Activated CD4-positive, CD25-positive, alpha-beta regulatory T cell treated with anti-CD3 and anti-CD28 coated beads, Interleukin-2, amount 50 U/mL, for 72 hours (primary cell): ENCODE results near the gene CST3.
"Not testable (repeated sequence)": the region's sequence is repeated elsewhere in the genome, so short reads cannot be mapped to it uniquely, and the experiment has no call there.

ENCODE experiments used
- DNase-seq: peaks from one replicate; pipeline ENCODE4 v3.0.0; 2021

The CST3 gene

DNA sequence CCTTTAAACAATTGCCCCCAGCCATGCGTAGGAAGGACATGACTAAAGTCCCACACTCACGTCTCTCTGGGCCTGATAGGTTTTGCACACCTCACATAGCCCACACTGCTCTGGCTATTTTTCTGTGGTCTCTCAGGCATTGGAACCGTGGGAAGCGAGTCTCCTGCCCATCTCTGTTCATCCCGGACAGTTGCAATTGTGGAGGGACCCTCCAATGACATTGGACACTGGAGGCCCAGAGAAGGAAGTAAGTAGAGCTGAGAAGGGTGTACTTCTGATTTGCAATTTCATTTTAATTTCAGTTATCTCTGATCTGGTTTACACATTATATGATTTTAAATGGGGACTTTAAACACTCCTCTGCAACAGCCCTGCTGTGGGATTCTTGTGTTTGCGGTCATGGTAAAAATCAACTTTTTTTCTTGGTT, 23.3 kb upstream of the CST3 start:
- no peak for DNase-seq

- DNase-seq = no peak
These were observed 22.5 kb upstream of the CST3 start for GRCh38 chr20:23659989-23660837.

- DNase-seq = not testable (repeated sequence)
These were observed 21.8 kb upstream of the CST3 start for GRCh38 chr20:23659610-23659988.

- no peak for DNase-seq
These were observed 21.3 kb upstream of the CST3 start for GRCh38 chr20:23658989-23659609.

DNA sequence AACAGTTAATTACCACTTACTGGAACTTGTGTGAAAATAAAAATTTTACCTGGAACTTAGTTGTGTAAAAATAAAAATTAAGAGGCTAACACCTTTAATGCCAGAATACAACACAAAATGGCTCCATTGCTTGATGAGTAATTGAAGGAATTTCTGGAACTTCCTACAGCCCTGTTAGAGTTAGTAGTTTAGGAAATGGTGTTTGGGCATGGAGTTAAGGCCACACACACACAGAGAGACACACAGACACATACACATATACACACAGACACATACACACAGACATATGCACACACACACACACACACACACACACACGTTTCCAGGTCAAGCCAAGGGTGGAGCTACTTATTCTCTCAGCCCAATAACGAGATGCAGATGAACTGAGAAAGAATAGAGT, 20.6 kb upstream of the CST3 start:
- no peak for DNase-seq

DNA sequence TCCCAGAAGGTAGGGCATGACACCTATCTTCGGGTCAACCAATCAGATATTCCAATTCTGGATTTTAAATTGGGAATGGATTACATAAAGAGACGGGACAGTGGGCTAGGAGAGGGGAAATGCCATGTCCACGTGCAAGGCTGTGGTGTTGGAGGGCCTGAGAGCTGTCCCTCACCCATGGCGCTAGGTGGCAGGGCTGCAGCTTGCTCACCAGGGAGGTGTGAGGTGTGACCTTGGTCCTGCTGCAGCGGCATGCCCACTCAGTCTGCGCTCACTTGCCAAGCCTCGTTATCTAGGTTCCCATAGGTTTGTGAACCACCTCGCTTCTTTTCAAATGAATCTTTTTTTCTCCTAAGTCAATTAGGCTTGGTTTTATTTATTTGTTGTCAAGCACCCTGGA, 19.4 kb upstream of the CST3 start:
- DNase-seq = no peak

GRCh38 chr20:23656372-23656771, 18.6 kb upstream of the CST3 start:
- no peak for DNase-seq

- DNase-seq = no peak
These were observed 17.9 kb upstream of the CST3 start for GRCh38 chr20:23655491-23656211.

DNA sequence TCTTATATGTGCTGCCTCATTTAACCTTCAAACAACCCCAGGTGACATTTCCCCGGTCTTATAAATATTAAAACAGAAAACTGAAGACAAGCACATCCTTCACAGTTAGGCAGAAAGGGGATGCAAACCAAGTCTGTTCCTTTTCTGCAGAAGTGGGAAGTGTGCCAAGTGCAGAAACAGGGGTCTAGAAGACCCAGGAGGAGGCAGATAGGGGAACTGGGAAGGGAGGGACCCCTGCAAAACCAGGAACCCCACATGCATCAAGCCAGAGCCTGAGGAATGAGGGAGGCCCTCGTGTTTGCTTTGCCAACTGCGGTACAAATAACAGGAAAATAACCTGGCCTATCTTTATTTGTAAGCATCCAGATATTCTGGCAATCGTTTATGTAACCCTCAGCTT, 17.0 kb upstream of the CST3 start:
- DNase-seq = no peak

- no peak for DNase-seq
These were observed 16.2 kb upstream of the CST3 start for GRCh38 chr20:23654000-23654399.

DNA sequence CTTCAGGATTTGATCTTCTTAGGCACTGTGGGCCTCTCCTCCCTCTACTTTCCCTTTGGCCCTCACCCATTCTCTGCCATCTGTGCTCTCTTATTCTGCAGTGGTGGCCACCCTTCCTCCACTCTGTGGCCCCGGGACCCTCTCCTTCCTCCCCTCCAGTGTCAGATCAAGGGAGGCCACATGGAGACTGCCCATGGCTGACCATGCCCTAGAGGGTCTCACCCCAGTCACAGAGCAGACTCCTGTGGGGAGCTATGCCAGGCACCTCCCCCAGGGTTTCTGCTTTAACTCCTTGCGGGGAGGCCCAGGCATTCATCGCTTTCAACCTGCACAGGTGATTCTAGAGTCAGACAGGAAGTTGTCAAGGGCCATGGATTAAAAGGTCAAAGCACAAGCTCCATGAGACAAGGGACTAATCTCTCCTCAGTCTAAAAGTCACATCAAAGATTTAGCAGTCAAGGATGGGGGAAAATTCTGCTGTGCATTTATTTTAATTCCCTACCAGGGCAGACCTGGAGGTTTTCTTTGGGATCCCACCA, 15.7 kb upstream of the CST3 start:
- DNase-seq = no peak

DNA sequence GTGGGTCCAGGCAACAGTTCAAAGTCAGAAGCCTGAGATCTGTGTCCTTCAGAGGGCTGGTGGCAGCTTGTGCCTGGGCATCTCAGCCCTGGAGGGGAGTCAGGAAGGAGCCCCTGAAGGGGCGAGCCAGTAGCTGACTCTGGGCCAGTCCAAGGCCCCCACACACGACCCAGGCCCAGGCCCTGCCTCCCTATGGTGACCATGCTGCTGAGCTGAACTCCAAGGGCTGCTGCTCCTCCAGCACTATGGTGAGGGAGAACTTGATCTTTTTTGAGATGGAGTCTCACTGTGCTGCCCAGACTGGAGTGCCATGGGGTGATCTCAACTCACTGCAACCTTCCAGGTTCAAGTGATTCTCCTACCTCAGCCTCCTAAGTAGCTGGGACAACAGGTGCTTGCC, 15.2 kb upstream of the CST3 start:
- no peak for DNase-seq

DNA sequence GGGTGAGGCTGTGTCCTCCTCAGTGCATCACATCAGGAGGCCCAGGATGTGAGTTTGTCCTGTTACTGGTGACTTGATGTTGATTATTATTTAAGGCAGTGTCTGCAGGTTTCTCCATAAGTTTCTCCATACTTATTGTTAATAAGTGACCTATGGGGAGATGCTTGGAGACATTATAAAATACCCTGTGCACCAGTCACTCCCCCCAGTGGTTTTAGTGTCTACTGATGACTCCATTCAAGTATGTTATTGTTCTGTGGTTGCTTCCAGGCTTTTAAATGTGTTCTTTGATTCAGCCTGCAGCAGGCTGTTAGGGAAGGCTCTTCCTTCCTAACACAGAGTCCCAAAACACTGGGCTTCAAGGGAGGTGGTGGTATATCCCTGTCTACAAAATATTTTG, 14.6 kb upstream of the CST3 start:
- DNase-seq = no peak

DNA sequence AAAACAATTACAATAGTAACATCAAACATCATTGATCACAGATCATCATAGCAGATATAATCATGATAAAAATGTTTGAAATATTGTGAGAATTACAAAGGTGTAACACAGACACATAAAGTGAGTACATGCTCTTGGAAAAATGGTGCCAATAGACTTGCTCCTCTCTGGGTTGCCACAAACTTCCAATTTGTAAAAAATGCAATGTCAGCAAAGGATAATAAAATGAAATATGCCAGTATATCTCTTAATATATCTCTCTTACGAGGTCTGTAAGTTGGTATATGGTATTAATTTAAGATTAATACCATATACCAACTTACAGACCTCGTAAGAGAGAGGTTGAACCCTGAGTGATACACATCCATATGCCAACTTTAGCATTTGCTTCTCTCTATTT, 13.4 kb upstream of the CST3 start:
- no peak for DNase-seq

GRCh38 chr20:23649830-23650417, 12.2 kb upstream of the CST3 start:
- no peak for DNase-seq

DNA sequence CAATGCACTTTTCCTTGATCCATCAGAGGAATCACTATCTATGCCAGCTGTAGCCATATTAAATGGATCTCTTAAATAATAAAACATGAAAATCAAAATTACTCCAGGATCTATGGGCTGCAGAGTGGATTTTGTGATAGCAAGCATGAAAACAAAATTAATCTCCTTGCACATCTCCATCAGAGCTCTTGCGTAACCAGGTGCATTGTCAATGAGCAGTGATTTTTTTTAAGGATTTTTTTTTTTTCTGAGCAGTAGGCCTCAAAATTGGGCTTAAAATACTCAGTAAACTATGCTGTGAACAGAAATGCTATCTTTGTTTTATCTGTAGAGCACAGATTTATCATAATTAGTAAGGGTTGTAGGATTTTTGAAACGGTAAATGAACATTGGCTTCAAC, 11.5 kb upstream of the CST3 start:
- DNase-seq = no peak

DNA sequence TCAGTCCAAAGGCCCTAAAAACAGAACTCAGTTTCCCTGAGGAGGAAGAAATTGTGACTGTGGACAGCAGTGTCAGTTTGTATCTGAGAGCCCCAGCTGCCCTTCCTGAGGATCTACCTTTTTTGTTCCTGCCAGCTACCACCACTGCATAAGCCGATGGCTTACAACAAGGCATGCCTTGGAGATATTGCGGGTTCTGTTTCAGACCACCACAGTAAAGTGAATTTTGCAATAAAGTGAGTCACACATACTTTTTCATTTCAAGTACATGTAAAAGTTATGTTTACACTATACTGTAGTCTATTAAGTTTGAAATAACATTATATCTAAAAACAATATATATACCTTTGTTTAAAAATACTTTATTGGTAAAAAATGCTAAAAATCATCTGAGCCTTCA, 9.6 kb upstream of the CST3 start:
- DNase-seq = no peak

- DNase-seq = no peak
These were observed 8.5 kb upstream of the CST3 start for GRCh38 chr20:23646106-23646873.

- no peak for DNase-seq
These were observed 7.8 kb upstream of the CST3 start for GRCh38 chr20:23645575-23645974.

DNA sequence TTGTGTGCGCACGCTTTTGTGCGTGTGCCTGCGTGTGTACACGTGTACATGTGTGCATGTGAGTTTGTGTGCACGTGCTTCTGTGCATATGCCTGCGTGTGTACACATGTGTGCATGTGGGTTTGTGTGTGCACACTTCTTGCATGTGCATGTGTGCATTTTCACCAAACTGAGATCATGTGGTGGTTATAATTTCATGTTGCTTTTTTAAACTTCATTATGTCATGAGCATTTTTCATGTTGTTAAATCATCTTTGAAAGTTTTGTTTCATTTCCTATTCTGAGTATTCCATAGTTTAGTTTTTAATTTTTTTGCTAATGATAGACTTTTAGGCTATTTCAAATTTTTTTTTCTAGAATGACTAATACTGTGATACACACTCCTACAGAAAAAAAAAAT, 6.4 kb upstream of the CST3 start:
- DNase-seq = no peak

GRCh38 chr20:23643659-23644058, 5.9 kb upstream of the CST3 start:
- no peak for DNase-seq

DNA sequence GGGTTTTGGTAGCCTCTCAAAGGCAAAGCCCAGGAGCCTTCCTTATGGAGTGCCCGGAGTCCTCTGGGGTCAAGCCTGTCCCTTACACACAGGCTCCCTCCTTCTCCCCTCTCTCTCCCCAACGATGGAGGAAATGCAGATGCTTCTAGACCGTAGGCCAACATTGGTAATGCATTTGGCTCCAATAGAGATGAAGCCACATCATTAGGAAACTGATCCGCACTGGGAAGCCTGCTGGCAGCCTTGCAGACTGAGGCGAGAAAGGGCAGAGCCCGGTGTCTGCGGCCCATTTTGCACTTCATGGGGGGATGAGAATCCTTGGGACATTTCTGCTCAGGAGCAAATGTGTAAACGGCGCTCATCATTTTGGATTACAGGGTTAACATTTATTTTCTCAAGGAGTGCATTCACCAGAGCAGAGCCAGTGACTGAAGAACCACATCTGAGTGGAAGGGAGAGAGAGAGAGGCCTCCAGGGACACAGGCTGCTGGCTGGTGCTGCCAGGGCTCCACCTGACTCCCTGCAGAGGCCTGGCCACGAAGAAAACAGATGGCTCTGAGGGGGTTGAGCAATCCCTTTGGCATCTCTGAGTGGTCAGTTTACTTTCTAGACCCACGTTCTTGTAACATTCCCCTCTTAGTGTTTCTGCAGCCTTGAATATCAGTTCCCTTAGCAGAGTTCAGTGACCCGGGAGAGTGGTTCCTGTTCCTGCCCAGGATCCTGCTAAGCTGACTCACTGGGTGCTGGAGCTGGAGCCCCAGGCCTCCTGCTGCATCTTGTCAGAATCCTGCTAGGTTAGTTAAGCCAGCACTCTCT, 4.4 kb upstream of the CST3 start:
- DNase-seq = no peak
